Stimulated activated CD4-positive, alpha-beta T cell treated with anti-CD3 and anti-CD28 coated beads, Interleukin-1b, Interleukin-23, amount 100 ng/mL, for 48 hours (primary cell): ENCODE data around the gene FAM236B.
"Not testable (repeated sequence)": the region's sequence is repeated elsewhere in the genome, so short reads cannot be mapped to it uniquely, and the experiment has no call there.

Source experiments
- DNase-seq: peaks from one replicate; pipeline ENCODE4 v3.0.0-alpha.2; 2020

FAM236B gene

GRCh38 chrX:72782560-72782959, at the start of gene FAM236B:
Gene FAM236B (minus strand): TSS chrX:72782660. CDS start chrX:72782560, 100 bp downstream.
- DNase-seq, result not testable (repeated sequence)

- not testable (repeated sequence) for DNase-seq
Measured at GRCh38 chrX:72830701-72831100, 48.2 kb upstream of the FAM236B start.

GRCh38 chrX:72808110-72808509, 25.6 kb upstream of the FAM236B start, which contains the start of gene FAM236D:
Gene FAM236D (minus strand): TSS chrX:72808210. CDS start chrX:72808110, 100 bp downstream.
- DNase-seq, result not testable (repeated sequence)

GRCh38 chrX:72790390-72790789, 7.9 kb upstream of the FAM236B start:
- DNase-seq, result not testable (repeated sequence)

- not testable (repeated sequence) for DNase-seq
Measured at GRCh38 chrX:72788142-72788541, 5.7 kb upstream of the FAM236B start.

GRCh38 chrX:72783964-72784363, 1.5 kb upstream of the FAM236B start:
- not testable (repeated sequence) for DNase-seq

- not testable (repeated sequence) for DNase-seq
Measured at GRCh38 chrX:72783365-72783936, 991 bp upstream of the FAM236B start.

GRCh38 chrX:72778146-72778545, 4.3 kb downstream of the FAM236B start:
- not testable (repeated sequence) for DNase-seq

- DNase-seq, result not testable (repeated sequence)
Measured at GRCh38 chrX:72777467-72777790, 5.0 kb downstream of the FAM236B start.

- DNase-seq, result not testable (repeated sequence)
Measured at GRCh38 chrX:72776653-72777466, 5.6 kb downstream of the FAM236B start, which contains the start of gene DMRTC1B. Gene DMRTC1B (plus strand): TSS chrX:72776890. CDS start chrX:72845136, 68,246 bp downstream.

- not testable (repeated sequence) for DNase-seq
Measured at GRCh38 chrX:72760454-72760853, 22.0 kb downstream of the FAM236B start.

- DNase-seq, result not testable (repeated sequence)
Measured at GRCh38 chrX:72748545-72748944, 33.9 kb downstream of the FAM236B start.

- DNase-seq, result not testable (repeated sequence)
Measured at GRCh38 chrX:72745546-72745945, 36.9 kb downstream of the FAM236B start.

- no peak for DNase-seq
Measured at GRCh38 chrX:72735561-72735960, 46.9 kb downstream of the FAM236B start.

- not testable (repeated sequence) for DNase-seq
Measured at GRCh38 chrX:72733636-72734035, 48.8 kb downstream of the FAM236B start.
